GM23338 (cell line): Measurements from ENCODE around the gene DRAM1. TPM values are rescaled to one million over a fixed set of nuclear protein-coding genes. Genes with fewer than 3 reads are reported as not detected.

Experiments
- ATAC-seq: fragments of 200-7000 bp; cut with Tn5 transposase; 3 replicates; pipeline ENCODE4 v1.9.1; 2020
- DNase-seq: peaks from one replicate; pipeline ENCODE4 v3.0.0-alpha.2; 2015; ENCODE audit warnings: low spot score
- H2AFZ ChIP-seq: fragments of 200-600 bp; sonication (generic); 2 replicates; pipeline ENCODE4 v1.8.0; 2016; ENCODE audit warnings: antibody characterized with exemption, mild to moderate bottlenecking, moderate library complexity
- H3F3A ChIP-seq: fragments of 200-600 bp; sonication (generic); replicated peaks from 2 replicates; pipeline ENCODE4 v1.8.0; 2017; ENCODE audit warnings: antibody characterized with exemption, mixed run types, low read depth
- H3K27ac ChIP-seq: fragments of 200-600 bp; sonication (generic); 2 replicates; pipeline ENCODE4 v1.6.1; 2016; ENCODE audit warnings: low read depth
- H3K27me3 ChIP-seq: fragments of 200-600 bp; sonication (generic); 2 replicates; pipeline ENCODE4 v1.8.0; 2016; ENCODE audit warnings: mild to moderate bottlenecking, mixed run types, moderate library complexity; ENCODE audit not compliant: insufficient read depth
- H3K36me3 ChIP-seq: fragments of 200-600 bp; sonication (generic); 2 replicates; pipeline ENCODE4 v1.8.0; 2016; ENCODE audit warnings: mild to moderate bottlenecking; ENCODE audit not compliant: insufficient read depth
- H3K4me1 ChIP-seq: fragments of 200-600 bp; sonication (generic); 2 replicates; pipeline ENCODE4 v1.8.0; 2016; ENCODE audit warnings: mild to moderate bottlenecking, moderate library complexity; ENCODE audit not compliant: insufficient read depth
- H3K4me2 ChIP-seq: fragments of 200-600 bp; sonication (generic); 2 replicates; pipeline ENCODE4 v1.7.1; 2017; ENCODE audit warnings: mixed run types
- H3K4me3 ChIP-seq: fragments of 200-600 bp; sonication (generic); 2 replicates; pipeline ENCODE4 v1.6.1; 2016; ENCODE audit warnings: mixed run types
- H3K79me2 ChIP-seq: fragments of 200-600 bp; sonication (generic); replicated peaks from 2 replicates; pipeline ENCODE4 v1.8.0; 2017; ENCODE audit warnings: mild to moderate bottlenecking; ENCODE audit not compliant: insufficient read depth
- H3K9me2 ChIP-seq: fragments of 200-600 bp; sonication (generic); 2 replicates; pipeline ENCODE4 v1.8.0; 2017; ENCODE audit not compliant: insufficient read depth
- H4K20me1 ChIP-seq: fragments of 200-600 bp; sonication (generic); replicated peaks from 2 replicates; pipeline ENCODE4 v1.8.0; 2017; ENCODE audit warnings: mild to moderate bottlenecking; ENCODE audit not compliant: insufficient read depth
- H3K27ac Mint-ChIP-seq: 2 replicates; pipeline ENCODE4 v1.8.0; 2020; ENCODE audit warnings: inconsistent platforms, mild to moderate bottlenecking, moderate library complexity, mixed read lengths
- H3K27me3 Mint-ChIP-seq: 3 replicates; pipeline ENCODE4 v1.8.0; 2022; ENCODE audit warnings: low read depth, mild to moderate bottlenecking, moderate library complexity, mixed read lengths, inconsistent platforms; ENCODE audit not compliant: insufficient read depth, poor library complexity
- H3K36me3 Mint-ChIP-seq: 3 replicates; pipeline ENCODE4 v1.8.0; 2021; ENCODE audit warnings: low read depth, mild to moderate bottlenecking, inconsistent platforms, moderate library complexity, mixed read lengths
- H3K4me1 Mint-ChIP-seq: 3 replicates; pipeline ENCODE4 v1.8.0; 2020; ENCODE audit warnings: mild to moderate bottlenecking, inconsistent platforms, mixed read lengths
- H3K4me3 Mint-ChIP-seq: 3 replicates; pipeline ENCODE4 v1.8.0; 2021; ENCODE audit warnings: moderate library complexity, mild to moderate bottlenecking, inconsistent platforms, mixed read lengths
- H3K9me3 Mint-ChIP-seq: 3 replicates; pipeline ENCODE4 v1.8.0; 2020; ENCODE audit warnings: moderate library complexity, mild to moderate bottlenecking, inconsistent platforms, mixed read lengths
- CREB1 ChIP-seq: fragments of 250-450 bp; sonication (Bioruptor Pico); IDR thresholded peaks from 2 replicates; pipeline ENCODE4 v1.5.0; 2020; ENCODE audit warnings: low read depth, mild to moderate bottlenecking, moderate library complexity
- EZH2 ChIP-seq: fragments of 200-600 bp; sonication (generic); IDR thresholded peaks from one replicate; pipeline ENCODE4 v1.8.0; 2017; ENCODE audit warnings: antibody characterized with exemption, mild to moderate bottlenecking, low read depth; ENCODE audit not compliant: unreplicated experiment
- EZH2phosphoT487 ChIP-seq: fragments of 200-600 bp; sonication (generic); IDR thresholded peaks from one replicate; pipeline ENCODE4 v1.8.1; 2018; ENCODE audit warnings: antibody characterized with exemption; ENCODE audit not compliant: unreplicated experiment
- JUNB ChIP-seq: IDR thresholded peaks from one replicate; pipeline ENCODE4 v1.6.1; 2016; ENCODE audit warnings: antibody characterized with exemption; ENCODE audit not compliant: unreplicated experiment
- POLR2AphosphoS5 ChIP-seq: IDR thresholded peaks from 2 replicates; pipeline ENCODE4 v1.6.1; 2016; ENCODE audit warnings: antibody characterized with exemption, low read depth
- REST ChIP-seq: IDR thresholded peaks from one replicate; pipeline ENCODE4 v1.6.1; 2018; ENCODE audit warnings: antibody characterized with exemption; ENCODE audit not compliant: unreplicated experiment
- STAT1 ChIP-seq: IDR thresholded peaks from one replicate; pipeline ENCODE4 v1.6.1; 2016; ENCODE audit warnings: antibody characterized with exemption; ENCODE audit not compliant: unreplicated experiment
- ZNF114 ChIP-seq: fragments of 250-450 bp; sonication (Bioruptor Pico); IDR thresholded peaks from 2 replicates; pipeline ENCODE4 v1.5.0; 2020; ENCODE audit warnings: mild to moderate bottlenecking, moderate library complexity
- ZNF331 ChIP-seq: fragments of 250-450 bp; sonication (Bioruptor Pico); IDR thresholded peaks from 2 replicates; pipeline ENCODE4 v1.5.0; 2020; ENCODE audit warnings: low read depth, mild to moderate bottlenecking, moderate library complexity
- ZNF462 ChIP-seq: fragments of 250-450 bp; sonication (Bioruptor Pico); IDR thresholded peaks from 2 replicates; pipeline ENCODE4 v1.5.0; 2020; ENCODE audit warnings: mild to moderate bottlenecking, moderate library complexity
- polyA plus RNA-seq: library from polyadenylated mRNA; unstranded; fragments of >200 nt; fragmentation: Nextera tagmentation; extraction: Ambion mirVana; gene quantifications from 2 replicates; pipeline ENCODE4 v1.2.1, GENCODE V29; 2016
- total RNA-seq: library from RNA; depleted of rRNA; stranded (reverse); fragments of >200 nt; shearing (Covaris generic); gene quantifications from 2 replicates; pipeline ENCODE4 v1.2.3, GENCODE V29; 2014
- TF ChIP-seq, protein P1 (sequence below), 2 experiments: fragments of 200-600 bp in 1 of 2; sonication (generic) in 1 of 2; conservative IDR thresholded peaks; 2 replicates each; pipeline versions ENCODE4 v1.5.1 to v1.6.1; 2016 to 2017; ENCODE audit warnings: antibody characterized with exemption in 2 of 2, low read depth in 2 of 2, mild to moderate bottlenecking in 2 of 2, moderate library complexity in 1 of 2

Gene DRAM1
- total and polyA plus RNA-seq, 2 experiments from 2014 or later, result 5.7 to 8.5 TPM

GRCh38 chr12:101855364-101855884 is 22.0 kb upstream of the DRAM1 start:
- Histone ChIP-seq H3K36me3 (no peaks in the 10 kb centered on the region), H3K4me3 (no peak overlapping the region), H3K4me1 (no peaks in the 10 kb centered on the region), H4K20me1 (no peaks in the 10 kb centered on the region), H3K79me2 (no peaks in the 10 kb centered on the region), H3K4me2 (no peak overlapping the region), H3K27ac (no peak overlapping the region), H2AFZ (peak overlapping the region; percentile 80), H3K9me2 (no peaks in the 10 kb centered on the region), H3K27me3 (no peaks in the 10 kb centered on the region), H3F3A (no peaks in the 10 kb centered on the region)
- DNase-seq (no peak), ATAC-seq (no peak)
- H3K27me3 Mint-ChIP-seq, result no peaks in the 10 kb centered on the region
- no peak overlapping the region for H3K4me3 Mint-ChIP-seq
- H3K4me1 Mint-ChIP-seq, result no peaks in the 10 kb centered on the region
- no peaks in the 10 kb centered on the region for H3K36me3 Mint-ChIP-seq
- TF ChIP-seq JUNB (no peak), POLR2AphosphoS5 (no peak), EZH2 (no peak), STAT1 (no peak), CREB1 (CRISPR knock-in tag) (no peak), ZNF331 (no peak), ZNF114 (no peak)
- TF ChIP-seq, protein P1, sequence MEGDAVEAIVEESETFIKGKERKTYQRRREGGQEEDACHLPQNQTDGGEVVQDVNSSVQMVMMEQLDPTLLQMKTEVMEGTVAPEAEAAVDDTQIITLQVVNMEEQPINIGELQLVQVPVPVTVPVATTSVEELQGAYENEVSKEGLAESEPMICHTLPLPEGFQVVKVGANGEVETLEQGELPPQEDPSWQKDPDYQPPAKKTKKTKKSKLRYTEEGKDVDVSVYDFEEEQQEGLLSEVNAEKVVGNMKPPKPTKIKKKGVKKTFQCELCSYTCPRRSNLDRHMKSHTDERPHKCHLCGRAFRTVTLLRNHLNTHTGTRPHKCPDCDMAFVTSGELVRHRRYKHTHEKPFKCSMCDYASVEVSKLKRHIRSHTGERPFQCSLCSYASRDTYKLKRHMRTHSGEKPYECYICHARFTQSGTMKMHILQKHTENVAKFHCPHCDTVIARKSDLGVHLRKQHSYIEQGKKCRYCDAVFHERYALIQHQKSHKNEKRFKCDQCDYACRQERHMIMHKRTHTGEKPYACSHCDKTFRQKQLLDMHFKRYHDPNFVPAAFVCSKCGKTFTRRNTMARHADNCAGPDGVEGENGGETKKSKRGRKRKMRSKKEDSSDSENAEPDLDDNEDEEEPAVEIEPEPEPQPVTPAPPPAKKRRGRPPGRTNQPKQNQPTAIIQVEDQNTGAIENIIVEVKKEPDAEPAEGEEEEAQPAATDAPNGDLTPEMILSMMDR (conservative IDR thresholded peaks at IDR 0.05; ENCODE audit: low read depth in 2 of 2), result no peak
- peak overlapping the region; percentile 63; the same call in 1 of the 2 replicates for H3K27ac Mint-ChIP-seq
- no peaks in the 10 kb centered on the region for H3K9me3 Mint-ChIP-seq

- no peaks in the 10 kb centered on the region for H3K9me3 Mint-ChIP-seq
- no peak overlapping the region for H3K4me2 ChIP-seq
- no peaks in the 10 kb centered on the region for H3K27me3 ChIP-seq
- H3K27ac Mint-ChIP-seq, result no peak overlapping the region
- H3K36me3 Mint-ChIP-seq, result no peaks in the 10 kb centered on the region
- no peak for ATAC-seq
- no peak for DNase-seq
- H3K4me1 ChIP-seq, result no peaks in the 10 kb centered on the region
- no peak overlapping the region for H3K4me3 ChIP-seq
- H4K20me1 ChIP-seq, result no peaks in the 10 kb centered on the region
- H3K9me2 ChIP-seq, result no peaks in the 10 kb centered on the region
- no peaks in the 10 kb centered on the region for H3F3A ChIP-seq
- no peaks in the 10 kb centered on the region for H3K27me3 Mint-ChIP-seq
- peak overlapping the region; percentile 80; the same call in 1 of the 2 replicates for H2AFZ ChIP-seq
- no peak overlapping the region for H3K4me3 Mint-ChIP-seq
- H3K36me3 ChIP-seq, result no peaks in the 10 kb centered on the region
- no peaks in the 10 kb centered on the region for H3K79me2 ChIP-seq
- no peaks in the 10 kb centered on the region for H3K4me1 Mint-ChIP-seq
- H3K27ac ChIP-seq, result no peak overlapping the region
- TF ChIP-seq REST (no peak), ZNF114 (no peak), POLR2AphosphoS5 (no peak), EZH2phosphoT487 (no peak), ZNF462 (CRISPR knock-in tag) (no peak), ZNF331 (no peak)
Measured at GRCh38 chr12:101855976-101856375, 21.4 kb upstream of the DRAM1 start.
